WTC11 (cell line): ENCODE results near the gene SUSD4. TPM values are rescaled to one million over a fixed set of nuclear protein-coding genes. Genes with fewer than 3 reads are reported as not detected.

ENCODE experiments used
- ATAC-seq: fragments of 200-7000 bp; cut with Tn5 transposase; 2 replicates; pipeline ENCODE4 v1.10.0; 2021; ENCODE audit warnings: mild to moderate bottlenecking, moderate library complexity
- CTCF ChIA-PET: fragments of 300-600 bp; sonication (Branson Sonifier 250); formaldehyde crosslinking; loops from one replicate; lab custom pipeline; 2021; ENCODE audit warnings: antibody characterized with exemption; lab: Charles Lee
- POLR2A ChIA-PET: fragments of 350-600 bp; sonication (Branson Sonifier 250); formaldehyde crosslinking; loops from one replicate; lab custom pipeline; 2021; ENCODE audit warnings: antibody characterized with exemption; lab: Charles Lee
- DNase-seq: peaks from one replicate; pipeline ENCODE4 v3.0.0; 2021; ENCODE audit warnings: low spot score
- H3K27ac Mint-ChIP-seq: 2 replicates; pipeline ENCODE4 v1.8.0; 2021; ENCODE audit warnings: mixed read lengths
- H3K27me3 Mint-ChIP-seq: 2 replicates; pipeline ENCODE4 v1.8.0; 2021; ENCODE audit warnings: low read depth, mild to moderate bottlenecking, moderate library complexity, mixed read lengths
- H3K36me3 Mint-ChIP-seq: 2 replicates; pipeline ENCODE4 v1.8.0; 2021; ENCODE audit warnings: mixed read lengths
- H3K4me1 Mint-ChIP-seq: 2 replicates; pipeline ENCODE4 v1.8.0; 2022; ENCODE audit warnings: mixed read lengths
- H3K4me3 Mint-ChIP-seq: 2 replicates; pipeline ENCODE4 v1.8.0; 2021; ENCODE audit warnings: mild to moderate bottlenecking, moderate library complexity, mixed read lengths
- H3K9me3 Mint-ChIP-seq: 2 replicates; pipeline ENCODE4 v1.8.0; 2021; ENCODE audit warnings: mixed read lengths
- CREB1 ChIP-seq: sonication (generic); formaldehyde crosslinking; IDR thresholded peaks from 2 replicates; pipeline ENCODE4 v1.8.0; 2023; ENCODE audit warnings: mild to moderate bottlenecking, missing genetic modification reagents
- ERG ChIP-seq: fragments of 250-450 bp; sonication (Bioruptor Pico); IDR thresholded peaks from 2 replicates; pipeline ENCODE4 v1.8.0; 2021; ENCODE audit warnings: mild to moderate bottlenecking
- ESRRA ChIP-seq: sonication (generic); formaldehyde crosslinking; IDR thresholded peaks from 2 replicates; pipeline ENCODE4 v1.8.1; 2022; ENCODE audit warnings: mild to moderate bottlenecking, missing genetic modification reagents, borderline replicate concordance
- FOXP1 ChIP-seq: sonication (generic); formaldehyde crosslinking; IDR thresholded peaks from 2 replicates; pipeline ENCODE4 v1.8.0; 2022; ENCODE audit warnings: missing genetic modification reagents, mild to moderate bottlenecking, moderate library complexity, borderline replicate concordance
- GTF2I ChIP-seq: fragments of 250-450 bp; sonication (Bioruptor Pico); conservative IDR thresholded peaks from 2 replicates; pipeline ENCODE4 v1.4.0; 2021; ENCODE audit warnings: mild to moderate bottlenecking
- HMGXB4 ChIP-seq: sonication (generic); formaldehyde crosslinking; IDR thresholded peaks from 2 replicates; pipeline ENCODE4 v1.8.1; 2023; ENCODE audit warnings: mild to moderate bottlenecking, moderate library complexity, missing genetic modification reagents
- IRF1 ChIP-seq: sonication (generic); formaldehyde crosslinking; IDR thresholded peaks from 2 replicates; pipeline ENCODE4 v1.8.0; 2023; ENCODE audit warnings: missing genetic modification reagents
- JUN ChIP-seq: sonication (generic); formaldehyde crosslinking; IDR thresholded peaks from 2 replicates; pipeline ENCODE4 v1.8.0; 2023; ENCODE audit warnings: mild to moderate bottlenecking, missing genetic modification reagents
- KAT7 ChIP-seq: sonication (generic); formaldehyde crosslinking; IDR thresholded peaks from 2 replicates; pipeline ENCODE4 v1.8.1; 2023; ENCODE audit warnings: missing genetic modification reagents, mild to moderate bottlenecking, borderline replicate concordance
- MAX ChIP-seq: sonication (generic); formaldehyde crosslinking; IDR thresholded peaks from 2 replicates; pipeline ENCODE4 v1.8.0; 2022; ENCODE audit warnings: mild to moderate bottlenecking, missing genetic modification reagents
- PREB ChIP-seq: sonication (generic); formaldehyde crosslinking; IDR thresholded peaks from 2 replicates; pipeline ENCODE4 v1.8.1; 2022; ENCODE audit warnings: mild to moderate bottlenecking, missing genetic modification reagents, moderate library complexity, borderline replicate concordance
- SP1 ChIP-seq: sonication (generic); formaldehyde crosslinking; conservative IDR thresholded peaks from 2 replicates; pipeline ENCODE4 v1.8.1; 2022; ENCODE audit warnings: missing genetic modification reagents
- TEAD1 ChIP-seq: sonication (generic); formaldehyde crosslinking; IDR thresholded peaks from 2 replicates; pipeline ENCODE4 v1.8.0; 2022; ENCODE audit warnings: mild to moderate bottlenecking, missing genetic modification reagents
- ZBTB21 ChIP-seq: sonication (generic); formaldehyde crosslinking; IDR thresholded peaks from 2 replicates; pipeline ENCODE4 v1.8.1; 2023; ENCODE audit warnings: mild to moderate bottlenecking, missing genetic modification reagents, borderline replicate concordance
- ZNF219 ChIP-seq: sonication (generic); formaldehyde crosslinking; IDR thresholded peaks from 2 replicates; pipeline ENCODE4 v1.8.0; 2023; ENCODE audit warnings: missing genetic modification reagents, mild to moderate bottlenecking, borderline replicate concordance
- ZNF281 ChIP-seq: sonication (generic); formaldehyde crosslinking; IDR thresholded peaks from 2 replicates; pipeline ENCODE4 v1.8.0; 2023; ENCODE audit warnings: mild to moderate bottlenecking, missing genetic modification reagents
- ZNF317 ChIP-seq: sonication (generic); formaldehyde crosslinking; IDR thresholded peaks from 2 replicates; pipeline ENCODE4 v1.8.1; 2023; ENCODE audit warnings: low read depth, mild to moderate bottlenecking, moderate library complexity, missing genetic modification reagents, borderline replicate concordance
- ZNF396 ChIP-seq: fragments of 250-450 bp; sonication (Bioruptor Pico); IDR thresholded peaks from 2 replicates; pipeline ENCODE4 v1.8.0; 2021; ENCODE audit warnings: mild to moderate bottlenecking, moderate library complexity, borderline replicate concordance
- ZNF532 ChIP-seq: fragments of 250-450 bp; sonication (Bioruptor Pico); IDR thresholded peaks from 2 replicates; pipeline ENCODE4 v1.9.0; 2021; ENCODE audit warnings: mild to moderate bottlenecking, borderline replicate concordance
- total RNA-seq: library from RNA; stranded (reverse); gene quantifications from 3 replicates; pipeline ENCODE4 v1.2.3, GENCODE V29; 2021

The SUSD4 gene
- total RNA-seq, 1 experiment from 2014 or later: 1.8 TPM

- H3K27ac Mint-ChIP-seq: no peak overlapping the region
- no peak for DNase-seq
- CTCF ChIA-PET: no interaction called here
- no peaks in the 10 kb centered on the region; the same call in 1 of the 2 replicates for H3K27me3 Mint-ChIP-seq
- H3K9me3 Mint-ChIP-seq: no peaks in the 10 kb centered on the region
- no peak for TF ChIP-seq ZNF396 (CRISPR knock-in tag)
- TF ChIP-seq, all 79 proteins: peak for 0
- Mint-ChIP-seq H3K36me3 (no peaks in the 10 kb centered on the region), H3K4me3 (no peak overlapping the region), H3K4me1 (no peaks in the 10 kb centered on the region; the same call in 1 of the 2 replicates)
- ATAC-seq: no peak; the same call in 1 of the 2 replicates
- POLR2A ChIA-PET: no interaction called here
Observed at GRCh38 chr1:223331301-223331700, 32.7 kb downstream of the SUSD4 start.

- Mint-ChIP-seq H3K4me3 (no peak overlapping the region), H3K4me1 (no peaks in the 10 kb centered on the region; the same call in 1 of the 2 replicates), H3K27me3 (no peaks in the 10 kb centered on the region; the same call in 1 of the 2 replicates), H3K36me3 (no peaks in the 10 kb centered on the region)
- no peak for ATAC-seq
- POLR2A ChIA-PET: no interaction called here
- TF ChIP-seq ESRRA (CRISPR knock-in tag): no peak
- TF ChIP-seq MAX (CRISPR knock-in tag): no peak
- TF ChIP-seq CREB1 (CRISPR knock-in tag): no peak
- no peak for TF ChIP-seq PREB
- no peak for TF ChIP-seq ZNF281 (CRISPR knock-in tag)
- TF ChIP-seq ZNF396 (CRISPR knock-in tag): no peak
- no peak for TF ChIP-seq GTF2I (CRISPR knock-in tag)
- TF ChIP-seq ZNF532 (CRISPR knock-in tag): no peak
- no peak for TF ChIP-seq KAT7 (CRISPR knock-in tag)
- TF ChIP-seq ZNF219 (CRISPR knock-in tag): no peak
- TF ChIP-seq TEAD1: no peak
- TF ChIP-seq HMGXB4: no peak
- TF ChIP-seq ZBTB21 (CRISPR knock-in tag): no peak
- TF ChIP-seq SP1: no peak
- TF ChIP-seq FOXP1 (CRISPR knock-in tag): no peak
- no peak for TF ChIP-seq ERG (CRISPR knock-in tag)
- no peak for TF ChIP-seq JUN (CRISPR knock-in tag)
- no peak for TF ChIP-seq IRF1 (CRISPR knock-in tag)
- TF ChIP-seq ZNF317: no peak
- TF ChIP-seq, all 79 proteins: peak for 0
- Mint-ChIP-seq H3K9me3 (no peaks in the 10 kb centered on the region), H3K27ac (no peak overlapping the region)
- CTCF ChIA-PET: no interaction called here
- DNase-seq: no peak
Observed at GRCh38 chr1:223330466-223330865, 33.5 kb downstream of the SUSD4 start.
